Endothelial cell of umbilical vein (primary cell): ENCODE data around the gene RNF213. TPM values are rescaled to one million over a fixed set of nuclear protein-coding genes. Genes with fewer than 3 reads are reported as not detected.

Experiments
- BruUV-seq: library from RNA; stranded (reverse); fragments of 400-500 nt; replicated peaks from 2 replicates; lab custom pipeline; 2021; lab: Mats Ljungman, UMichigan
- CTCF ChIA-PET: fragments of 300-600, 350-600 bp; sonication (Branson Sonifier 250); formaldehyde crosslinking; loops from one replicate; lab custom pipeline; 2021; ENCODE audit warnings: antibody characterized with exemption, inconsistent platforms; lab: Charles Lee
- POLR2A ChIA-PET: fragments of 300-600, 350-600 bp; sonication (Branson Sonifier 250); formaldehyde crosslinking; loops from one replicate; lab custom pipeline; 2021; ENCODE audit warnings: antibody characterized with exemption, inconsistent platforms; lab: Charles Lee
- DNase-seq: peaks from one replicate; pipeline ENCODE4 v3.0.0-alpha.2; 2011; ENCODE audit warnings: low read depth, low spot score
- FAIRE-seq: peaks from 2 replicates; lab custom pipeline; 2011; peaks lifted over from hg19 to GRCh38; lab: Jason Lieb, UNC
- H2AFZ ChIP-seq: 2 replicates; pipeline ENCODE4 v1.6.0; 2012; ENCODE audit warnings: low read depth, low read length, control low read depth, inconsistent platforms
- H3K27ac ChIP-seq: 2 replicates; pipeline ENCODE4 v1.5.1; 2011; ENCODE audit warnings: low read depth, mild to moderate bottlenecking, control low read depth, low read length, moderate library complexity; ENCODE audit not compliant: insufficient read depth
- H3K27me3 ChIP-seq, 2 experiments: 2 replicates each; pipeline versions ENCODE4 v1.6.0 to v1.6.1; 2011; ENCODE audit warnings: low read length in 2 of 2, mixed read lengths in 1 of 2; ENCODE audit not compliant: control insufficient read depth in 2 of 2, insufficient read depth in 2 of 2
- H3K36me3 ChIP-seq, 2 experiments: 2 replicates in 1 of 2; 3 replicates in 1 of 2; pipeline ENCODE4 v1.5.1; 2011; ENCODE audit warnings: low read length in 2 of 2, mild to moderate bottlenecking in 1 of 2, moderate library complexity in 1 of 2; ENCODE audit not compliant: control insufficient read depth in 2 of 2, insufficient read depth in 2 of 2; ENCODE audit errors: extremely low read depth in 1 of 2
- H3K4me1 ChIP-seq: 3 replicates; pipeline ENCODE4 v1.5.1; 2011; ENCODE audit warnings: mild to moderate bottlenecking, low read length; ENCODE audit not compliant: control insufficient read depth, insufficient read depth; ENCODE audit errors: extremely low read depth
- H3K4me2 ChIP-seq: 2 replicates; pipeline ENCODE4 v1.6.1; 2011; ENCODE audit warnings: low read length, control low read depth, mixed read lengths; ENCODE audit not compliant: insufficient read depth
- H3K4me3 ChIP-seq, 3 experiments: fragments of 200-600 bp in 1 of 3; sonication (generic), shearing (Covaris generic) in 1 of 3; replicated peaks in 1 of 3; 2 replicates each; pipeline ENCODE4 v1.5.1; 2011 to 2016; ENCODE audit warnings: control low read depth in 3 of 3, low read length in 3 of 3, mild to moderate bottlenecking in 2 of 3, inconsistent platforms in 1 of 3, low read depth in 1 of 3, moderate library complexity in 1 of 3; ENCODE audit not compliant: insufficient read depth in 1 of 3
- H3K79me2 ChIP-seq: 2 replicates; pipeline ENCODE4 v1.6.0; 2012; ENCODE audit warnings: low read length, inconsistent platforms; ENCODE audit not compliant: control insufficient read depth, insufficient read depth
- H3K9ac ChIP-seq: replicated peaks from 2 replicates; pipeline ENCODE3; 2011; ENCODE audit warnings: low read length, control low read depth; ENCODE audit not compliant: insufficient read depth; ENCODE audit errors: extremely low read depth
- H3K9me1 ChIP-seq: replicated peaks from 3 replicates; pipeline ENCODE4 v1.6.0; 2011; ENCODE audit warnings: mild to moderate bottlenecking, low read length; ENCODE audit not compliant: control insufficient read depth, insufficient read depth; ENCODE audit errors: extremely low read depth
- H3K9me3 ChIP-seq: replicated peaks from 2 replicates; pipeline ENCODE4 v1.5.1; 2012; ENCODE audit warnings: low read length, inconsistent platforms; ENCODE audit not compliant: control insufficient read depth, insufficient read depth
- H4K20me1 ChIP-seq: replicated peaks from 2 replicates; pipeline ENCODE3; 2011; ENCODE audit warnings: mild to moderate bottlenecking, low read length; ENCODE audit not compliant: control insufficient read depth, insufficient read depth; ENCODE audit errors: extremely low read depth
- EZH2 ChIP-seq: IDR thresholded peaks from 2 replicates; pipeline ENCODE4 v1.6.1; 2012; ENCODE audit warnings: borderline replicate concordance, low read depth, mild to moderate bottlenecking, moderate library complexity, low read length, inconsistent platforms; ENCODE audit not compliant: severe bottlenecking
- FOS ChIP-seq: IDR thresholded peaks from 2 replicates; pipeline ENCODE4 v1.6.1; 2011; ENCODE audit warnings: mild to moderate bottlenecking, low read length, moderate library complexity, borderline replicate concordance; ENCODE audit not compliant: insufficient read depth
- GATA2 ChIP-seq: IDR thresholded peaks from 2 replicates; pipeline ENCODE4 v1.7.0; 2011; ENCODE audit warnings: low read depth, mild to moderate bottlenecking, moderate library complexity, mixed read lengths, low read length; ENCODE audit not compliant: insufficient read length, insufficient read depth
- JUN ChIP-seq: IDR thresholded peaks from 2 replicates; pipeline ENCODE4 v1.6.1; 2011; ENCODE audit warnings: borderline replicate concordance, low read depth; ENCODE audit not compliant: insufficient read length, insufficient read depth
- MYC ChIP-seq: IDR thresholded peaks from one replicate; pipeline ENCODE4 v1.6.1; 2011; ENCODE audit warnings: mild to moderate bottlenecking, low read depth, low read length
- POLR2A ChIP-seq: IDR thresholded peaks from 2 replicates; pipeline ENCODE4 v1.6.1; 2012; ENCODE audit warnings: low read depth, mild to moderate bottlenecking, control low read depth, low read length
- POLR2AphosphoS5 ChIP-seq: IDR thresholded peaks from 2 replicates; pipeline ENCODE4 v1.6.1; 2012; ENCODE audit warnings: low read depth, mild to moderate bottlenecking, control low read depth, low read length, moderate library complexity; ENCODE audit not compliant: insufficient read depth
- dilution Hi-C: fragments of 300-500 bp; cut with MboI; formaldehyde crosslinking; loops from one replicate; pipeline ENCODE4 v1.15.0; 2019; ENCODE audit warnings: low sequenced_read_pairs; ENCODE audit not compliant: extremely low pct_ligation_motif_present
- intact Hi-C: fragments of 100-400 bp; cut with micrococcal nuclease; formaldehyde crosslinking; loops from one replicate; pipeline ENCODE4 v1.10.0; 2022
- polyA plus RNA-seq, 4 experiments: library from polyadenylated mRNA; depleted of rRNA in 3 of 4; stranded (reverse) in 3 of 4; unstranded in 1 of 4; fragments of >200 nt; gene quantifications; 2 replicates each; pipeline versions ENCODE4 v1.2.1 to v1.2.3, GENCODE V29; 2011 to 2012; ENCODE audit warnings: missing spikeins in 1 of 4
- total RNA-seq: library from RNA; stranded (reverse); gene quantifications from 2 replicates; pipeline ENCODE4 v1.2.3, GENCODE V29; 2021
- TF ChIP-seq, protein P1 (sequence below): IDR thresholded peaks from 2 replicates; pipeline ENCODE4 v1.6.1; 2011; ENCODE audit not compliant: insufficient read depth, insufficient read length
- TF ChIP-seq, protein P2 (sequence below), 2 donors: IDR thresholded peaks; 1 replicate in 1 of 2; 2 replicates in 1 of 2; pipeline ENCODE4 v1.5.1; 2011; ENCODE audit warnings: low read length in 2 of 2, mild to moderate bottlenecking in 2 of 2, moderate library complexity in 2 of 2, control low read depth in 1 of 2, inconsistent platforms in 1 of 2, low read depth in 1 of 2; ENCODE audit not compliant: insufficient read depth in 1 of 2; ENCODE audit errors: extremely low read depth in 1 of 2

The RNF213 gene
- total and polyA plus RNA-seq, 2 donors (not counting 3 experiments of a cell fraction or from before 2014, with no cell fraction given): 36.5 to 116 TPM

DNA sequence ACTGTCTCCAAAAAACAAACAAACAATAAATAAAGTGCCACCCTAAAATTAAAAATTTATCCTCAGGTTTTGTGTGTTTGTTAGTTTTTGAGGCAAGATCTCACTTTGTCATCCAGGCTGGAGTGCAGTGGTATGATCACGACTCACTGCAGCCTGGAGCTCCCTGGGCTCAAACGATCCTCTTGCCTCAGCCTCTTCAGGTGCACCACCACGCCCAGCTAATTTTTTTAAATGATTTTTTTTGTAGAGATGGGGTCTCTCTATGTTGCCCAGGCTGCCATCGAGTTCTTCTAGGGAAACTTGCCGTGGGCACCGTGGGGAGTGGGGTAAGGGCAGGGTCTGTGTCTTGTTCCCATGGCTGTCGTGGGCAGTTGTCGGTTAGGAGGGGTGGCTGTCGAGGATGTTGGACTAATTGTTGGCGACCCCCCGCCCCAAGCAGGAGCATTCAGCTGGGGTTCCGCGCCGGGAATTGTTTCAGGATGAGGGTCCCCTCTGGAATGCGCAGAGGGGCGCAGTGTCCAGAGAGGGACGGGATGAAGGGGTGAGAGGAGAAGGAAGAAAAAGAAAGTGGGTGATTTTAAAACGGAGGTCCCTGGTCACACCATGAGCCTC, 1.1 kb upstream of the RNF213 start:
- Histone ChIP-seq H4K20me1 (no peaks in the 10 kb centered on the region), H3K9me1 (no peaks in the 10 kb centered on the region), H3K36me3 (no peaks in the 10 kb centered on the region), H3K27me3 (no peaks in the 10 kb centered on the region), H3K4me3 (peak overlapping the region in 2 of 3 experiments; percentile 26 to 34), H3K9ac (peak overlapping the region; percentile 55), H3K4me1 (peaks cover 41% of the 10 kb centered on the region), H3K9me3 (no peaks in the 10 kb centered on the region), H3K79me2 (peaks cover 19% of the 10 kb centered on the region), H3K27ac (peak overlapping the region; percentile 82), H3K4me2 (peak overlapping the region; percentile 26), H2AFZ (no peak overlapping the region)
- dilution Hi-C loops: no loop called here
- ChIA-PET CTCF (no interaction called here), POLR2A (no interaction called here)
- BruUV-seq: no TSS peak
- FAIRE-seq (no peak), DNase-seq (no peak)
- intact Hi-C loops: loop anchor here (1.0 to 5.0 kb wide), 3 partner anchors 39 to 112 kb away; partner anchors contain the start of genes EIF4A3, SGSH and SLC26A11
- TF ChIP-seq EZH2 (no peak), JUN (no peak), GATA2 (no peak), MYC (no peak), POLR2AphosphoS5 (no peak), POLR2A (no peak), FOS (no peak)
- TF ChIP-seq, protein P1, sequence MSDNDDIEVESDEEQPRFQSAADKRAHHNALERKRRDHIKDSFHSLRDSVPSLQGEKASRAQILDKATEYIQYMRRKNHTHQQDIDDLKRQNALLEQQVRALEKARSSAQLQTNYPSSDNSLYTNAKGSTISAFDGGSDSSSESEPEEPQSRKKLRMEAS: no peak
- TF ChIP-seq, protein P2, sequence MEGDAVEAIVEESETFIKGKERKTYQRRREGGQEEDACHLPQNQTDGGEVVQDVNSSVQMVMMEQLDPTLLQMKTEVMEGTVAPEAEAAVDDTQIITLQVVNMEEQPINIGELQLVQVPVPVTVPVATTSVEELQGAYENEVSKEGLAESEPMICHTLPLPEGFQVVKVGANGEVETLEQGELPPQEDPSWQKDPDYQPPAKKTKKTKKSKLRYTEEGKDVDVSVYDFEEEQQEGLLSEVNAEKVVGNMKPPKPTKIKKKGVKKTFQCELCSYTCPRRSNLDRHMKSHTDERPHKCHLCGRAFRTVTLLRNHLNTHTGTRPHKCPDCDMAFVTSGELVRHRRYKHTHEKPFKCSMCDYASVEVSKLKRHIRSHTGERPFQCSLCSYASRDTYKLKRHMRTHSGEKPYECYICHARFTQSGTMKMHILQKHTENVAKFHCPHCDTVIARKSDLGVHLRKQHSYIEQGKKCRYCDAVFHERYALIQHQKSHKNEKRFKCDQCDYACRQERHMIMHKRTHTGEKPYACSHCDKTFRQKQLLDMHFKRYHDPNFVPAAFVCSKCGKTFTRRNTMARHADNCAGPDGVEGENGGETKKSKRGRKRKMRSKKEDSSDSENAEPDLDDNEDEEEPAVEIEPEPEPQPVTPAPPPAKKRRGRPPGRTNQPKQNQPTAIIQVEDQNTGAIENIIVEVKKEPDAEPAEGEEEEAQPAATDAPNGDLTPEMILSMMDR (IDR thresholded peaks at IDR 0.05; ENCODE audit: extremely low read depth in 1 of 2, insufficient read depth in 1 of 2, low read depth in 1 of 2, low read length in 2 of 2): no peak
